ENCODE results near the gene CNTNAP2. TPM values are rescaled to one million over a fixed set of nuclear protein-coding genes. Genes with fewer than 3 reads are reported as not detected.
A peak's percentile ranks its signal among the peaks of the same experiment; 100 is the strongest.

The CNTNAP2 gene
- total and polyA plus RNA-seq, 9 donors, result 8.3 to 18.8 (median 10.4) TPM

DNA sequence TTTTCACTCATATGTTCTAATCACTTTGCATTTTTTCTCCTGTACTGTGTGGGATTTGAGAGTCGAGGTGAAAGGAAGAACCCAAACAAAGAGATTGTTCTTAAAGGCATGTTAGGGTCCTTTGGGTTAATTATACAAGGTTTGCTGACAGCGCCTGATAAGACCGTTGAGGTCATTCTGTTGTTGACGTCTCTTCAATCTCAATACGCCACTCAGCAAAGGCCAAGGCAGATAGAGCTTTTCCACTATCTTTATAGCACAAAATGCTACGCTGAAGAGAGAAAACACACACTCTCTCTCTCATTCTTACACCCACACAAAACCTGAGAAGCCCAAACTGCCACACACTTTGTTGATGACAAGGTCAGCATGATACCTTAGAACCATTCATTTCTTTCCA is 228.7 kb downstream of the CNTNAP2 start:
- Histone ChIP-seq H3K27ac (ENCODE audit: low read length) (no peak overlapping the region), H3K4me3 (ENCODE audit: low read length) (no peak overlapping the region), H3K4me1 (ENCODE audit: control insufficient read depth, insufficient read depth, low read length) (no peaks in the 10 kb centered on the region), H3K9me3 (replicated peaks; ENCODE audit: control insufficient read depth, low read depth, low read length) (no peaks in the 10 kb centered on the region), H3K36me3 (ENCODE audit: control insufficient read depth, insufficient read depth, low read length) (no peaks in the 10 kb centered on the region), H3K27me3 (ENCODE audit: control insufficient read depth, insufficient read depth, low read length) (no peaks in the 10 kb centered on the region)
- 74% methylated on average over 5 of the region's 6 CpGs for WGBS (ENCODE audit: insufficient coverage)
- no peak for DNase-seq

DNA sequence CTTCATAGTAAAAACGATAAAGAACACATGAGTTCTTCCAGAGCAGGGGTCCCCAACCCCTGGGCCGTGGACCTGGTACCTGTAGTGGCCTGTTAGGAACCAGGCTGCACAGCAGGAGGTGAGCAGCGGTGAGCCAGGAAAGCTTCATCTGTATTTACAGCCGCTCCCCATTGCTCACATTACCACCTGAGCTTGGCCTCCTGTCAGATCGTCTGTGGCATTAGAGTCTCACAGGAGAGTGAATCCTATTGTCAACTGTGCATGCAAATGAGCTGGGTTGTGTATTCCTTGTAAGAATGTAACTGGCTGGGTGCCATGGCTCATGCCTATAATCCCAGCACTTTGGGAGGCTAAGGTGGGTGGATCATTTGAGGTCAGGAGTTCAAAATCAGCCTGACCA is 229.5 kb downstream of the CNTNAP2 start:
- H3K36me3 ChIP-seq (ENCODE audit: control insufficient read depth, insufficient read depth, low read length), result no peaks in the 10 kb centered on the region
- no peak overlapping the region for H3K4me3 ChIP-seq (ENCODE audit: low read length)
- 80% methylated on average over 3 of the region's 5 CpGs for WGBS (ENCODE audit: insufficient coverage)
- DNase-seq, result no peak
- H3K27me3 ChIP-seq (ENCODE audit: control insufficient read depth, insufficient read depth, low read length), result no peaks in the 10 kb centered on the region
- no peaks in the 10 kb centered on the region for H3K9me3 ChIP-seq (replicated peaks; ENCODE audit: control insufficient read depth, low read depth, low read length)
- H3K27ac ChIP-seq (ENCODE audit: low read length), result no peak overlapping the region
- H3K4me1 ChIP-seq (ENCODE audit: control insufficient read depth, insufficient read depth, low read length), result no peaks in the 10 kb centered on the region

DNA sequence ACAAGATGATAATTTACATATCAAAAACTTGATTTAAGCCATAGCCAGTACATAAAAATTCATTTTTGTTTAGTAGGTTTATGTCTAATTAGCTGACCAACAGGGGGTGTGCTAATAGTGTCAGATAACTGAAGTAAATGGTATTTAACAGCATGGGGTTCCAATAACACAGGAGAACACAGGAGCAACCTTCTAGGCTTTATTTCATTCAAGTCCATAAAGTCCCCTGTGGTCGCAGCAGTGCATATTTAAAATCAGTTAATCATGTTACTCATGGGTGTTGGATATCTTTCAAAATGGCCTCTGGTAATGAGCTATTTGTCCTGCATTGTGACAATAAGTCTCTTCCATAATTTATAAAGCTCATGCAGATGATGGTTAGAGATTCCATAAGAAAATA is 238.6 kb downstream of the CNTNAP2 start:
- no CpG with 5 or more reads among the region's 1 CpG for WGBS (ENCODE audit: insufficient coverage)
- no peak for DNase-seq
- Histone ChIP-seq H3K27ac (ENCODE audit: low read length) (no peak overlapping the region), H3K9me3 (replicated peaks; ENCODE audit: control insufficient read depth, low read depth, low read length) (no peaks in the 10 kb centered on the region), H3K36me3 (ENCODE audit: control insufficient read depth, insufficient read depth, low read length) (no peaks in the 10 kb centered on the region), H3K4me3 (ENCODE audit: low read length) (no peak overlapping the region), H3K4me1 (ENCODE audit: control insufficient read depth, insufficient read depth, low read length) (no peaks in the 10 kb centered on the region), H3K27me3 (ENCODE audit: control insufficient read depth, insufficient read depth, low read length) (no peaks in the 10 kb centered on the region)

DNA sequence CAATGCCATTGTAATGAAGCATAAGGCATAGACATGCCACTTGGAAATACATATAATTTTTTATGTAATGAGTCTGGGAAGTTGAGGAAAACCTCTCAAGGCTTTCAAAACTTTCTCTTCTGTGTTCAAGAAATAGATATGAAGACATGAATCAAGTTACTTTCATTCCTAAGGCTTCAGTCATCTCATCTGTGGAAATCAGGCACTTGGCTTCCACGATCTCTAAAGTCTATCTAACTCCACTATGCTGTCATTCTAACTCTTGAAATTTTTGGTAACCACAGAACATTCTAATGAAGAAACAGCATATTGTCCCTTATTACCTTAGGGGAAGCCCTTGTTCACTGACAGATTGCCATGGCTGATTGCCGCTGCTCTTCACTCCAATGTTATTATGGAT is 242.6 kb downstream of the CNTNAP2 start:
- Histone ChIP-seq H3K9me3 (replicated peaks; ENCODE audit: control insufficient read depth, low read depth, low read length) (no peaks in the 10 kb centered on the region), H3K27me3 (ENCODE audit: control insufficient read depth, insufficient read depth, low read length) (no peaks in the 10 kb centered on the region), H3K36me3 (ENCODE audit: control insufficient read depth, insufficient read depth, low read length) (no peaks in the 10 kb centered on the region), H3K27ac (ENCODE audit: low read length) (no peak overlapping the region), H3K4me3 (ENCODE audit: low read length) (no peak overlapping the region), H3K4me1 (ENCODE audit: control insufficient read depth, insufficient read depth, low read length) (no peaks in the 10 kb centered on the region)
- no peak for DNase-seq
- WGBS (ENCODE audit: insufficient coverage), result 67% methylated on average over 1 of the region's 2 CpGs

DNA sequence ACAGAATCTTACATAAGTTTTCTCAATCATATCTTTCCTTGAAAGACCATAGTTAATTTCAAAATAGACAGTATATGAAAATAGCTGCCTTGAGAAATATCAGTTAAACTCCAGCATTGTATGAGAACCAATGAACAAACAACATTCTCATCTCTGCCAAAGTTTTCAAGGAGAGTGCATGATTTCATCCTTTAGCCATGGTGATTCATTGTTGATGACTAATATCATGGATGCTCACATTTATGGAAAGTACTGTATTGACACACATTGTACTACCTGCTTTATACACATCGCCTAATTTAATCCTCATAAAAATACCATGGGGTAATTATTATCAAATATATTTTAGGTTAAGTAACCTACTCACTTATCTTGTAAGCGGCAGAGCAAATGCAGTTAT is 250.3 kb downstream of the CNTNAP2 start:
- Histone ChIP-seq H3K27ac (ENCODE audit: low read length) (no peak overlapping the region), H3K9me3 (replicated peaks; ENCODE audit: control insufficient read depth, low read depth, low read length) (no peaks in the 10 kb centered on the region), H3K4me3 (ENCODE audit: low read length) (no peak overlapping the region), H3K4me1 (ENCODE audit: control insufficient read depth, insufficient read depth, low read length) (no peaks in the 10 kb centered on the region), H3K27me3 (ENCODE audit: control insufficient read depth, insufficient read depth, low read length) (no peaks in the 10 kb centered on the region), H3K36me3 (ENCODE audit: control insufficient read depth, insufficient read depth, low read length) (no peaks in the 10 kb centered on the region)
- DNase-seq, result peak; percentile 57
- no CpG with 5 or more reads among the region's 2 CpGs for WGBS (ENCODE audit: insufficient coverage)

DNA sequence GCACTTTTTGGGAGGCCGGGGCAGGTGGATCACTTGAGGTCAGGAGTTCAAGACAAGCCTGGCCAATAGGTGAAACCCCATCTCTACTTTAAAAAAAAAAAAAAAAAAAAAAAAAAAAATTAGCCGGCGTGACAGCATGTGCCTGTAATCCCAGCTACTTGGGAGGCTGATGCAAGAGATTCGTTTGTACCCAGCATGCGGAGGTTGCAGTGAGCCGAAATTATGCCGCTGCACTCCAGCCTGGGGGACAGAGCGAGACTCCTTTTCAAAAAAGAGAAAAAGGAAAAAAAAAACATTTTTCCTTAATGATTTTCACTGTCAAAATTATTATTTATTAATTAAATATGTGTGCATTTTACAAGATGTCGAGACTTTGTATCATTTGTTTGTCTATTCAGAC is 253.6 kb downstream of the CNTNAP2 start:
- no peaks in the 10 kb centered on the region for H3K9me3 ChIP-seq (replicated peaks; ENCODE audit: control insufficient read depth, low read depth, low read length)
- WGBS (ENCODE audit: insufficient coverage), result no CpG with 5 or more reads among the region's 9 CpGs
- no peaks in the 10 kb centered on the region for H3K4me1 ChIP-seq (ENCODE audit: control insufficient read depth, insufficient read depth, low read length)
- no peaks in the 10 kb centered on the region for H3K36me3 ChIP-seq (ENCODE audit: control insufficient read depth, insufficient read depth, low read length)
- H3K27me3 ChIP-seq (ENCODE audit: control insufficient read depth, insufficient read depth, low read length), result no peaks in the 10 kb centered on the region
- H3K4me3 ChIP-seq (ENCODE audit: low read length), result no peak overlapping the region
- no peak for DNase-seq
- H3K27ac ChIP-seq (ENCODE audit: low read length), result no peak overlapping the region

GRCh38 chr7:146375170-146375569 is 258.6 kb downstream of the CNTNAP2 start:
- H3K27ac ChIP-seq (ENCODE audit: low read length), result no peak overlapping the region
- WGBS (ENCODE audit: insufficient coverage), result no CpG with 5 or more reads among the region's 2 CpGs
- no peaks in the 10 kb centered on the region for H3K36me3 ChIP-seq (ENCODE audit: control insufficient read depth, insufficient read depth, low read length)
- no peaks in the 10 kb centered on the region for H3K27me3 ChIP-seq (ENCODE audit: control insufficient read depth, insufficient read depth, low read length)
- no peaks in the 10 kb centered on the region for H3K4me1 ChIP-seq (ENCODE audit: control insufficient read depth, insufficient read depth, low read length)
- no peak overlapping the region for H3K4me3 ChIP-seq (ENCODE audit: low read length)
- H3K9me3 ChIP-seq (replicated peaks; ENCODE audit: control insufficient read depth, low read depth, low read length), result peaks cover 2% of the 10 kb centered on the region
- peak; percentile 30 for DNase-seq

GRCh38 chr7:146378196-146378595 is 261.6 kb downstream of the CNTNAP2 start:
- Histone ChIP-seq H3K4me3 (ENCODE audit: low read length) (no peak overlapping the region), H3K4me1 (ENCODE audit: control insufficient read depth, insufficient read depth, low read length) (no peaks in the 10 kb centered on the region), H3K27ac (ENCODE audit: low read length) (no peak overlapping the region), H3K27me3 (ENCODE audit: control insufficient read depth, insufficient read depth, low read length) (no peaks in the 10 kb centered on the region), H3K9me3 (replicated peaks; ENCODE audit: control insufficient read depth, low read depth, low read length) (peaks cover 2% of the 10 kb centered on the region), H3K36me3 (ENCODE audit: control insufficient read depth, insufficient read depth, low read length) (no peaks in the 10 kb centered on the region)
- no peak for DNase-seq
- no CpG with 5 or more reads among the region's 2 CpGs for WGBS (ENCODE audit: insufficient coverage)

GRCh38 chr7:146387140-146387539 is 270.5 kb downstream of the CNTNAP2 start:
- no peak overlapping the region for H3K27ac ChIP-seq (ENCODE audit: low read length)
- H3K4me3 ChIP-seq (ENCODE audit: low read length), result no peak overlapping the region
- H3K27me3 ChIP-seq (ENCODE audit: control insufficient read depth, insufficient read depth, low read length), result no peaks in the 10 kb centered on the region
- DNase-seq, result no peak
- no peaks in the 10 kb centered on the region for H3K9me3 ChIP-seq (replicated peaks; ENCODE audit: control insufficient read depth, low read depth, low read length)
- no CpG with 5 or more reads among the region's 1 CpG for whole genome bisulfite sequencing (ENCODE audit: insufficient coverage)
- no peaks in the 10 kb centered on the region for H3K36me3 ChIP-seq (ENCODE audit: control insufficient read depth, insufficient read depth, low read length)
- H3K4me1 ChIP-seq (ENCODE audit: control insufficient read depth, insufficient read depth, low read length), result no peaks in the 10 kb centered on the region

DNA sequence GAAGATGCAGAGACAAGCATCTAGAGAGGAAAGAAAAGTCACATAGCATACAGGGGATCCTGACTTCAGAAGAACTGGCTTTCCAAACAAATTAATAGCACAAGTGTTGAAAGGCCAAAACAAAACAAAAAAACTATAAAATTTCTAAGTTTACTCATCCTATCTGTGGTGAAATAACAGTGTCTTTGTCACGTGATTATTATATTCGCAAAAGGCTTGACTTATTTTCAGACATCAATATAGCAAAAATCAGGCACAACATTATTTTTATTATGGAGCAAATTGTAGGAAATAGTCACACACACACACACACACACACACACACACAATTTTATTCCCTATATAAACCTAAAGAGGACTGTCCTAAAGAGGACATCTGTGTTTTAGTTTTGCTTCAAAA is 272.3 kb downstream of the CNTNAP2 start:
- no CpG with 5 or more reads among the region's 2 CpGs for WGBS (ENCODE audit: insufficient coverage)
- Histone ChIP-seq H3K27ac (ENCODE audit: low read length) (no peak overlapping the region), H3K4me1 (ENCODE audit: control insufficient read depth, insufficient read depth, low read length) (no peaks in the 10 kb centered on the region), H3K4me3 (ENCODE audit: low read length) (no peak overlapping the region), H3K36me3 (ENCODE audit: control insufficient read depth, insufficient read depth, low read length) (no peaks in the 10 kb centered on the region), H3K27me3 (ENCODE audit: control insufficient read depth, insufficient read depth, low read length) (no peaks in the 10 kb centered on the region), H3K9me3 (replicated peaks; ENCODE audit: control insufficient read depth, low read depth, low read length) (no peaks in the 10 kb centered on the region)
- no peak for DNase-seq

- Histone ChIP-seq H3K4me1 (ENCODE audit: control insufficient read depth, insufficient read depth, low read length) (no peaks in the 10 kb centered on the region), H3K9me3 (replicated peaks; ENCODE audit: control insufficient read depth, low read depth, low read length) (no peaks in the 10 kb centered on the region), H3K27me3 (ENCODE audit: control insufficient read depth, insufficient read depth, low read length) (no peaks in the 10 kb centered on the region), H3K4me3 (ENCODE audit: low read length) (no peak overlapping the region), H3K36me3 (ENCODE audit: control insufficient read depth, insufficient read depth, low read length) (no peaks in the 10 kb centered on the region), H3K27ac (ENCODE audit: low read length) (no peak overlapping the region)
- WGBS (ENCODE audit: insufficient coverage), result no CpG with 5 or more reads among the region's 2 CpGs
- no peak for DNase-seq
Measured at GRCh38 chr7:146393346-146393745, 276.7 kb downstream of the CNTNAP2 start.
